Measurements from ENCODE around the gene ALKBH8. TPM values are rescaled to one million over a fixed set of nuclear protein-coding genes. Genes with fewer than 3 reads are reported as not detected.

Gene ALKBH8, protein sequence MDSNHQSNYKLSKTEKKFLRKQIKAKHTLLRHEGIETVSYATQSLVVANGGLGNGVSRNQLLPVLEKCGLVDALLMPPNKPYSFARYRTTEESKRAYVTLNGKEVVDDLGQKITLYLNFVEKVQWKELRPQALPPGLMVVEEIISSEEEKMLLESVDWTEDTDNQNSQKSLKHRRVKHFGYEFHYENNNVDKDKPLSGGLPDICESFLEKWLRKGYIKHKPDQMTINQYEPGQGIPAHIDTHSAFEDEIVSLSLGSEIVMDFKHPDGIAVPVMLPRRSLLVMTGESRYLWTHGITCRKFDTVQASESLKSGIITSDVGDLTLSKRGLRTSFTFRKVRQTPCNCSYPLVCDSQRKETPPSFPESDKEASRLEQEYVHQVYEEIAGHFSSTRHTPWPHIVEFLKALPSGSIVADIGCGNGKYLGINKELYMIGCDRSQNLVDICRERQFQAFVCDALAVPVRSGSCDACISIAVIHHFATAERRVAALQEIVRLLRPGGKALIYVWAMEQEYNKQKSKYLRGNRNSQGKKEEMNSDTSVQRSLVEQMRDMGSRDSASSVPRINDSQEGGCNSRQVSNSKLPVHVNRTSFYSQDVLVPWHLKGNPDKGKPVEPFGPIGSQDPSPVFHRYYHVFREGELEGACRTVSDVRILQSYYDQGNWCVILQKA
- 11.6 TPM for polyA plus RNA-seq (2012; ENCODE audit: insufficient read depth, insufficient read length, low read depth)

DNA sequence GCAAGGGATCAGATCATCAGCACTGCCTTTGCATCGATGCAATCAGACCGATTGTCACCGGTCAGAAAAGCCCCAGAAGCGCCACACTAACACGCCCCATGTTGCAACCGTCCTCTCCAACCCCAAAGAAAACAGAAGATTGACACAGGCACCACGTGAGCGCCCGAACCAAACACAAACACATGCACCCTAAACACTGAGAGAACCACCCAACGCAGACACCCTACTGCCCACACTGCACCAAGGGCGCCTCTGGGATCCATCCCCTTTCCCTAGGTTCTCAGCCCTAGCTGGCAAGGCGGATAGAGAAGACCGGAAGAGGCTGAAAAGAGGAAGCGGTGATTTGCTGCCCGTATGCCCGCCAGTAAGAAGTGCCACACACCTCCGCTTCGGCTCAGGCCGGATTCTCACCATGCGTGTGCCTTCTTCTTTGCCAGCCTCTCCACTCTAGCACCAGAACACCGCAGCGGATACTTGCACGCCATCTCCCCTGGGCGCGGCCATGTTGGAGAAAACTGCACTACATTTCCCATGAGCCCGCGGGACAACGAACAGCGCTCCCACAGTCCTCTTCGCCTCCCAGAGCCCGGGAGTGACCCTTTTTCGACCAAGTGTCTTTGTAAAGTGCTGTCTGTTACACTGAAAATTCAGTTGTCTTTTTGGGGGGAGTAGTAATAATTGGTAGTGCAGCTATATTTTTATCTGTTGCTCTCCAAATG, at the start of gene ALKBH8:
ALKBH8 (minus strand) TSS at position 517 of the 719 bp plus-strand sequence. CDS start 4,842 bp downstream, outside the sequence.
- TF ChIP-seq, protein P1, sequence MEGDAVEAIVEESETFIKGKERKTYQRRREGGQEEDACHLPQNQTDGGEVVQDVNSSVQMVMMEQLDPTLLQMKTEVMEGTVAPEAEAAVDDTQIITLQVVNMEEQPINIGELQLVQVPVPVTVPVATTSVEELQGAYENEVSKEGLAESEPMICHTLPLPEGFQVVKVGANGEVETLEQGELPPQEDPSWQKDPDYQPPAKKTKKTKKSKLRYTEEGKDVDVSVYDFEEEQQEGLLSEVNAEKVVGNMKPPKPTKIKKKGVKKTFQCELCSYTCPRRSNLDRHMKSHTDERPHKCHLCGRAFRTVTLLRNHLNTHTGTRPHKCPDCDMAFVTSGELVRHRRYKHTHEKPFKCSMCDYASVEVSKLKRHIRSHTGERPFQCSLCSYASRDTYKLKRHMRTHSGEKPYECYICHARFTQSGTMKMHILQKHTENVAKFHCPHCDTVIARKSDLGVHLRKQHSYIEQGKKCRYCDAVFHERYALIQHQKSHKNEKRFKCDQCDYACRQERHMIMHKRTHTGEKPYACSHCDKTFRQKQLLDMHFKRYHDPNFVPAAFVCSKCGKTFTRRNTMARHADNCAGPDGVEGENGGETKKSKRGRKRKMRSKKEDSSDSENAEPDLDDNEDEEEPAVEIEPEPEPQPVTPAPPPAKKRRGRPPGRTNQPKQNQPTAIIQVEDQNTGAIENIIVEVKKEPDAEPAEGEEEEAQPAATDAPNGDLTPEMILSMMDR (IDR thresholded peaks at IDR 0.05; ENCODE audit: low read depth, low read length): no peak
- Histone ChIP-seq H3K27me3 (no peaks in the 10 kb centered on the region), H3K36me3 (no peaks in the 10 kb centered on the region; the same call in 1 of the 2 replicates), H3K4me1 (peaks cover 20% of the 10 kb centered on the region), H3K9me3 (no peaks in the 10 kb centered on the region), H3K4me3 (ENCODE audit: low read depth, low read length) (peak within 1 kb of the TSS; percentile 92)
- peak; percentile 80 for DNase-seq

DNA sequence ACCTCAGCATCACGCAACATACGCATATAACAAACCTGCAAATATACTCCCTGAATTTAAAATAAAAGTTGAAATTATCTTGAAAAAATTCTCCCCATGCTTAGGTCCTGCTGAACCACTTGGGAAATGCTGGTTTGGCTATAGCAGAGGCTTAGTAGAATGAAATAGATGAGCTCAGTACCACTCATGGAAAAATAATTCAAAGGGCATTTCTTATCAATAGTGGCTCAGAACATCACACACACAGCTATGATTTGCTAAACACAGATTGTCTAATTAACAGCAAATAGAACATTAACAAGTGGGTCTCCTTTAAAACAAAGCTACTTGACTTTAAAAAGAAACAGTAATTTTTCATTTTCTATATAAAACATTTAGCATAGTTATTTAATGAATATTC, 46.9 kb upstream of the ALKBH8 start:
- Histone ChIP-seq H3K4me3 (ENCODE audit: low read depth, low read length) (no peak overlapping the region), H3K9me3 (no peaks in the 10 kb centered on the region), H3K27me3 (peaks cover 27% of the 10 kb centered on the region), H3K4me1 (no peaks in the 10 kb centered on the region), H3K36me3 (no peaks in the 10 kb centered on the region)
- TF ChIP-seq, protein P1 (IDR thresholded peaks at IDR 0.05; ENCODE audit: low read depth, low read length): no peak
- DNase-seq: no peak

DNA sequence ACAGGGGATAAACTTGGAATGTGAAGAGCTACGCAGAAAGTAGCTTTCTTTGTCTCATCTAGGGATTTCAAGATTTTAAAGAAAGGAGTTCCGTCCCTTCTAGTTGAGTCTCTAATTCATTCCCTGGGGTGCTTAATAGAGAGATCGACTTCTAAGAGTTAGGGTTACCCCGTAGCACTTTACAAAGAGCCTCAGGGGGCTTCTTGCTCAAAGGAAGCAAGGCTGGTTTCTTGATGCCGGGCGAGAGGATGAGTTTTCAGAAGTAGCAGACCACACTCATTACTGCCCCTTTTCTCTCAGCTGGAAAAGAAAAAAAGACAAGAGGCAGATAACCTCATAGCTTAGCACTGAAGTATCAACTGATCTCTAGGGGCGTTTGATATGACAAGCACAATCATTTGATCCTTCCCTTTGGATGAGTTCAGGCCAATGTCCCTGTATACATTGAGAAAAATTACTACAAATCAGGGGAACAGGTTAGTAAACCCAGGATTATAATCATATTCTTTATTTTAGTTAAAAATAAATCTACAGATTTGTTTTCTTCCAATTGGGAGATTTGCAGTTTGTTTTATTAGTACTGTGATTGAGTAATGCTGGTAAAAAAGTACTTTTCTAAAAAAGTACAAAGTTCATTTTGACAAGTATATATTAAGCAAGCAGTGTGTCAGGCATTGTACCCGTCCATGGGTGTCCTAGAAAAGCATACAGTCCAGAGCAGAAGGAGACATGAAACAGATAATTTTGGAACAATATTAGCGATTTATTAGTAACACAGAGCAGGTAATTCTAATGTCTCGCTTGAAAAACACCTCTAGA, 44.1 kb upstream of the ALKBH8 start:
- H3K4me3 ChIP-seq (ENCODE audit: low read depth, low read length): no peak overlapping the region
- H3K36me3 ChIP-seq: no peaks in the 10 kb centered on the region
- TF ChIP-seq, protein P1 (IDR thresholded peaks at IDR 0.05; ENCODE audit: low read depth, low read length): no peak
- no peak for DNase-seq
- no peaks in the 10 kb centered on the region for H3K9me3 ChIP-seq
- no peaks in the 10 kb centered on the region for H3K4me1 ChIP-seq
- H3K27me3 ChIP-seq: peaks cover 34% of the 10 kb centered on the region

DNA sequence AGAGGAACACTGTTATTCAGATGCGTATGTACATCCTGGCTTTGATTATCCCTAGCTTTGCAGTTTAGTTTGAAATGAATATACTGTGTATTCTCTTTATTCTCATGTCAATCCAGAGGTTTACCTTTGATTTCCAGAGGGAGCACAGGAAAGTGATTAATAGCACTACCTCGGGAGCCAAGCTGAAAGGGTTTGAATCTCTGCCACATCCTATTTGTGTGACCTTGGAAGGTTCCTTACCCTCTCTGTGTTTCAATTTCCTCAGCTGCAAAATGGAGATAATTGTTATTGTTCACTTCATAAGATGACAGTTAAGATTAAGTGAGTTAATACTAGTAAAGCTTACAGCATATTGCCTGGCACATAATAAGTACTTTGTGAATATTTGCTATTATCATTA, 43.3 kb upstream of the ALKBH8 start:
- H3K9me3 ChIP-seq: no peaks in the 10 kb centered on the region
- no peaks in the 10 kb centered on the region for H3K36me3 ChIP-seq
- TF ChIP-seq, protein P1 (IDR thresholded peaks at IDR 0.05; ENCODE audit: low read depth, low read length): no peak
- DNase-seq: no peak
- no peaks in the 10 kb centered on the region for H3K4me1 ChIP-seq
- H3K4me3 ChIP-seq (ENCODE audit: low read depth, low read length): no peak overlapping the region
- peaks cover 34% of the 10 kb centered on the region for H3K27me3 ChIP-seq

DNA sequence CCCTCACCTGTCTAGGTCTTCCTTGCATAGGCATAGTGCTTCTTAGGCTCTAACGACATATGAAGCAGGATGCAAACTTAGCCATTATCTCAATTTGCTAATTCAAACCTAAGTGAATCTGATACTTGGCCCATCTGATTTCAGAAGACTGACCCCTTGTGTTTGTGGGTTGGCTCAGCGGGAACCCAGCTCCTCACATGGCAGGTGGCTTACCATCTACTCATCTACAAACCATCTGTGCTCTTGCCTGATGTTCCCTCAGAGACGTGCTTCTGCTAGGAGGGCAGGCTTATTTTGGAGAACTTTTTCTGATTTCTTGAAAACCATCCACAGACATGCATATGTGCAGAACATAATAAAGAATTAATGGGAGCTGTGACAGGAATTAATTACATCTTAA, 40.6 kb upstream of the ALKBH8 start:
- TF ChIP-seq, protein P1 (IDR thresholded peaks at IDR 0.05; ENCODE audit: low read depth, low read length): peak; percentile 27; the same call in 1 of the 2 replicates
- no peaks in the 10 kb centered on the region for H3K9me3 ChIP-seq
- peaks cover 38% of the 10 kb centered on the region for H3K27me3 ChIP-seq
- DNase-seq: no peak
- H3K36me3 ChIP-seq: no peaks in the 10 kb centered on the region
- no peaks in the 10 kb centered on the region for H3K4me1 ChIP-seq
- H3K4me3 ChIP-seq (ENCODE audit: low read depth, low read length): no peak overlapping the region

Measured in BE2C (cell line).